GM23248 (cell line): ENCODE measurements around the gene ADGRG1.

Experiments used
- EZH2 ChIP-seq: fragments of 200-600 bp; sonication (generic); IDR thresholded peaks from 2 replicates; pipeline ENCODE4 v1.6.1; 2018; ENCODE audit warnings: antibody characterized with exemption, mild to moderate bottlenecking; ENCODE audit not compliant: insufficient read depth, poor library complexity, severe bottlenecking
- EZH2phosphoT487 ChIP-seq: fragments of 200-600 bp; sonication (generic); IDR thresholded peaks from 2 replicates; pipeline ENCODE4 v1.6.1; 2018; ENCODE audit warnings: antibody characterized with exemption, moderate library complexity, mild to moderate bottlenecking, low read depth; ENCODE audit not compliant: insufficient read depth

GRCh38 chr16:57603115-57604024, 25.1 kb upstream of the ADGRG1 start:
- TF ChIP-seq EZH2phosphoT487 = no peak
- no peak for TF ChIP-seq EZH2
